SJSA1 (cell line): ENCODE data around the gene ATP6V0A1. TPM values are rescaled to one million over a fixed set of nuclear protein-coding genes. Genes with fewer than 3 reads are reported as not detected.
"Not testable (repeated sequence)": the region's sequence is repeated elsewhere in the genome, so short reads cannot be mapped to it uniquely, and the experiment has no call there.

Experiments
- DNase-seq, 2 experiments: peaks; one replicate each; pipeline ENCODE4 v3.0.0-alpha.2; 2015 to 2020; ENCODE audit warnings: low spot score in 2 of 2, low read depth in 1 of 2
- H3K27ac ChIP-seq: fragments of 250-450 bp; sonication (Bioruptor Pico); 2 replicates; pipeline ENCODE4 v1.5.1; 2020; ENCODE audit warnings: mild to moderate bottlenecking, moderate library complexity
- H3K27me3 ChIP-seq: fragments of 250-450 bp; sonication (Bioruptor Pico); replicated peaks from 2 replicates; pipeline ENCODE4 v1.5.1; 2020; ENCODE audit warnings: mild to moderate bottlenecking, moderate library complexity
- H3K36me3 ChIP-seq: fragments of 250-450 bp; sonication (Bioruptor Pico); 2 replicates; pipeline ENCODE4 v1.5.1; 2020; ENCODE audit warnings: mild to moderate bottlenecking
- H3K4me1 ChIP-seq: fragments of 250-450 bp; sonication (Bioruptor Pico); replicated peaks from 2 replicates; pipeline ENCODE4 v1.6.1; 2021; ENCODE audit warnings: mild to moderate bottlenecking
- H3K4me3 ChIP-seq: fragments of 250-450 bp; sonication (Bioruptor Pico); 2 replicates; pipeline ENCODE4 v1.5.1; 2020; ENCODE audit warnings: mild to moderate bottlenecking
- H3K9me3 ChIP-seq: fragments of 250-450 bp; sonication (Bioruptor Pico); replicated peaks from 2 replicates; pipeline ENCODE4 v1.5.1; 2020; ENCODE audit warnings: mild to moderate bottlenecking
- total RNA-seq: library from RNA; depleted of rRNA; stranded (reverse); fragments of >200 nt; shearing (Covaris generic); gene quantifications from 2 replicates; pipeline ENCODE4 v1.2.3, GENCODE V29; 2014

ATP6V0A1 gene
- total RNA-seq, 1 experiment from 2014 or later, result 14.8 TPM

DNA sequence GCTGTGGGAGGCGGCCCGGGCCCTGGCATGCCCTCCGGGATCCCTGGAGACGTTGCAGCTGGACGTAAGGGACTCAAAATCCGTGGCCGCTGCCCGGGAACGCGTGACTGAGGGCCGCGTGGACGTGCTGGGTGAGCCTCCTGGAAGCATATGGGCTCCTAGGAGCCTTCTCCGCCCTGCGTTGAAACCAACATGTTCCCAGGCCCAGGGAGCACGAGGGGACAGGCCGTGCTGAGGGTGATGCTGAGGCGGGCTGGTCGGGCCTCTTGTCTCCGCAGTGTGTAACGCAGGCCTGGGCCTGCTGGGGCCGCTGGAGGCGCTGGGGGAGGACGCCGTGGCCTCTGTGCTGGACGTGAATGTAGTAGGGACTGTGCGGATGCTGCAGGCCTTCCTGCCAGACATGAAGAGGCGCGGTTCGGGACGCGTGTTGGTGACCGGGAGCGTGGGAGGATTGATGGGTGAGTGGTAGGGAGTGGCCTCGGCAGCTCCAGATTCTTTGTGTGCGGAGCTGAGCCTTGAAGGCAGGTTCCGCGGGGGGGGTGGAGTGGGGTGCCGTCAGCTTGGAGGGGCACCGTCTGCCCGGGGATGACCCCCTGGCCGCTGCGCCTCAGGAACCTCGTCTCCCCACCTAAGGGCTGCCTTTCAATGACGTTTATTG, 94.6 kb downstream of the ATP6V0A1 start:
- DNase-seq, result no peak
- Histone ChIP-seq H3K4me3 (no peak overlapping the region; the same call in 1 of the 2 replicates), H3K4me1 (peaks cover 6% of the 10 kb centered on the region), H3K27me3 (no peaks in the 10 kb centered on the region), H3K9me3 (no peaks in the 10 kb centered on the region), H3K36me3 (peaks cover 6% of the 10 kb centered on the region), H3K27ac (no peak overlapping the region)

DNA sequence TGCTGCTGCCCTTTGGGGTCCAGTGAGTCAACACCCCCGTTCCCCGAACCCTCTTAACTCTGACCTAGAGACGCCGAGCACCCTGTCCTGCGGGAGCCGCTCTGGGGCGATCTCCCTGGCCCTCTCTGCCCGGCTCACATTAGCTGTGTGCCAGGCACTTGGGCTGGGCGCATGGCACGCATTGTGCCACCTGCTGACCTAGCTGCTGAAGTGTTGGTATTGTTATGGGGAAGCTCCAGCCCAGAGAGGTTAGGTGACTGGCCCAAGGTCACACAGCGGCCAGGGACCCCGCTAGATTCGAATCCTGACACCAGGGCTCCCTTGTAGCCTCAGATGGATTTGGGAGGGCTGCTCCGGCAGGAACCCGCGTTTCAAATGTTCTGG, 95.2 kb downstream of the ATP6V0A1 start:
- Histone ChIP-seq H3K27ac (no peak overlapping the region), H3K36me3 (peaks cover 6% of the 10 kb centered on the region)
- no peak for DNase-seq

DNA sequence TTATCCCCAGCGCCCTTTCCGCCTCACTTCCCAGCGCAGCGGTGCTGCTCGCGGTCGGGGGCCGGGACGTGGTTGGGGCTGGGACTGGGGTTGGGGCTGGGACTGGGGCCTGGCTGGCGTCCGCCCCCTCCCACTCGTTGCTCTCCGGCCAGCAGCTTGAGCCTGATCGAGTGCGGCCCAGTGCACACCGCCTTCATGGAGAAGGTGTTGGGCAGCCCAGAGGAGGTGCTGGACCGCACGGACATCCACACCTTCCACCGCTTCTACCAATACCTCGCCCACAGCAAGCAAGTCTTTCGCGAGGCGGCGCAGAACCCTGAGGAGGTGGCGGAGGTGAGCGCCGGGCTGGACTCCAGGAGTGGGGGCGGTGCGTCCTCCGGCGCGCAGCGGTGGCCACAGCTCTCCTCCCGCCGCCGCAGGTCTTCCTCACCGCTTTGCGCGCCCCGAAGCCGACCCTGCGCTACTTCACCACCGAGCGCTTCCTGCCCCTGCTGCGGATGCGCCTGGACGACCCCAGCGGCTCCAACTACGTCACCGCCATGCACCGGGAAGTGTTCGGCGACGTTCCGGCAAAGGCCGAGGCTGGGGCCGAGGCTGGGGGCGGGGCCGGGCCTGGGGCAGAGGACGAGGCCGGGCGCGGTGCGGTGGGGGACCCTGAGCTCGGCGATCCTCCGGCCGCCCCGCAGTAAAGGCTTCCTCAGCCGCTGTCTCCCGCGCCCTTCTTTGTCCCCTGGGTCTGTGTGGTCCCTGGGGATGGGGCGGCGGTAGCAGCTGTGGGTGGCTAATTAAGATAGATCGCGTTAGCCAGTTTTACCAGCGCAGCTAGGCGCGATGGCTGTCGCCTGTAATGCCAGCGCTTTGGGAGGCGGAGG, 95.8 kb downstream of the ATP6V0A1 start:
- peak; percentile 69 to 82 for DNase-seq
- Histone ChIP-seq H3K27ac (peak overlapping the region; percentile 35), H3K9me3 (no peaks in the 10 kb centered on the region), H3K27me3 (no peaks in the 10 kb centered on the region), H3K36me3 (peaks cover 6% of the 10 kb centered on the region), H3K4me3 (peak overlapping the region; percentile 81), H3K4me1 (peaks cover 6% of the 10 kb centered on the region)

More for the DNA sequence above, 95.2 kb downstream of the ATP6V0A1 start:
- Histone ChIP-seq H3K27me3 (no peaks in the 10 kb centered on the region), H3K9me3 (no peaks in the 10 kb centered on the region), H3K4me1 (peaks cover 6% of the 10 kb centered on the region), H3K4me3 (peak overlapping the region; percentile 81)

DNA sequence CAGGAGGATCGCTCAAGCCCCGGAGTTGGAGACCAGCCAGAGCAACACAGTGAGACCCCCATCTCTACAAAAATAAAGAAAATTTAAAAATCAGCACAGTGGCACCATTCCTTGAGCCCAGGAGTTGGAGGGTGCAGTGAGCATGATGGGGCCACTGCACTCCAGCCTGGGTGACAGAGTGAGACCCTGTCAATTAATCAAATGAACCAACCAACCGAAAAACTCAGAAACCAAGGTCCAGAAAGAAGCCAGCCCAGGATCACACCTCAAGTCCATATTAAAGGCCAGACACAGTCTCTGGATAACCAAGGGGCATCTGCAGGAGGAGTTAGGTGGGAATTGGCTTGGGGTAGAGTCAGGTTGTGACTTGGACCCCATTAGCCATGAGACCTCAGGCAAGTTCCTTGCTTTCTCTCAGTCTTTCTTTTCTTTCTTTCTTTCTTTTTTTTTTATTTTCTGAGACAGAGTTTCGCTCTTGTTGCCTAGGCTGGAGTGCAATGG, 96.5 kb downstream of the ATP6V0A1 start:
- no peaks in the 10 kb centered on the region for H3K27me3 ChIP-seq

DNA sequence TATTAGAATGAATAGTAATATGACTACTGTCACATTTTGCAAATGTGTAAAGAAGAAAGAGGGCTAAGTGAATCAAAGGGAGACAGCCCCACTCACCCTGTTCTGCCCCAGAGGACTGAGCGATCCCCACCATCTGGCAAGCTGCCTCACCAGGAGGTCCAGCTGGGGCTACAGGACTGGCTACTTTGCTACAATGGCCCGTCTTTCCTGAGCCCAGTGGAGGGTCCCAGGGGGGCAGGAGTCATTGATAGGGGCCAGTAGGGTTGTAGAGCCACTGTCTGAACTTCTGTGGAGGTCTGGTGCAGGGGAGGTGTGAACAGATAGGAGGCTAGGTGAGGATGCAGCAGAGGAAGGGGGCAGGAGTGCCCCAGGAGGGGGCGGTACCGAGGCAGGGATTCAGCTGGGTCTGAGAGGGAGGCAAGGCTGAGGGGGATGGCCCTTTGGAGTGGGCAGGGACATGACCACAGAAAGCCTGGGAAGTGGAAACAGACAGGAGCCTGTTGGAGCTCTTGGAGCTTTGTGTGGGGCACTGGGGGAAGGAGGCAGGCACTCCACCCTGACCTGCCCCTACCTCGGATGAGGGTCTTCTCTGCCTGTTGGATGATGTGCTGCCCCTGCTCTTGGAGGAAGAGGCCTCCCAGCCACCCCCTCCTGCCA, 97.4 kb downstream of the ATP6V0A1 start:
- DNase-seq, H3K27ac ChIP-seq, H3K36me3 ChIP-seq, H3K9me3 ChIP-seq, H3K27me3 ChIP-seq, H3K4me3 ChIP-seq, H3K4me1 ChIP-seq: not testable (repeated sequence)

More for the DNA sequence above, 96.5 kb downstream of the ATP6V0A1 start:
- Histone ChIP-seq H3K4me1 (peaks cover 6% of the 10 kb centered on the region), H3K4me3 (peak overlapping the region; percentile 81), H3K27ac (peak overlapping the region; percentile 35), H3K9me3 (no peaks in the 10 kb centered on the region), H3K36me3 (peaks cover 6% of the 10 kb centered on the region; the same call in 1 of the 2 replicates)
- DNase-seq, result no peak

DNA sequence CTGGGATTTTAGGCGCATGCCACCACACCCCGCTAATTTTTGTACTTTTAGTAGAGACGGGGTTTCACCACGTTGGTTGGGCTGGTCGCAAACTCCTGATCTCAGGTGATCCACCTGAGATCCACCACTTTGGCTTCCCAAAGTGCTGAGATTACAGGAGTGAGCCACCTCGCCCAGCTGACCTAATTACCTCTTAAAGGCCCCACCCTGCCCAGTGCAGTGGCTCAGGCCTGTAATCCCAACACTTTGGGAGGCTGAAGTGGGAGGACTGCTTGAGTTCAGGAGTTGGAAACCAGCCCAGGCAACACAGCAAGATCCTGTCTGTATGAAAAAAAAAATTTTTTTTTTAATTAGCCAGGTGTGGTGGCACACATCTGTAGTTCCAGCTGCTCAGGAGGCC, 100.4 kb downstream of the ATP6V0A1 start:
- Histone ChIP-seq H3K27me3 (no peaks in the 10 kb centered on the region), H3K36me3 (peaks cover 13% of the 10 kb centered on the region), H3K4me3 (no peak overlapping the region), H3K9me3 (no peaks in the 10 kb centered on the region), H3K4me1 (peaks cover 22% of the 10 kb centered on the region), H3K27ac (no peak overlapping the region)
- no peak for DNase-seq

DNA sequence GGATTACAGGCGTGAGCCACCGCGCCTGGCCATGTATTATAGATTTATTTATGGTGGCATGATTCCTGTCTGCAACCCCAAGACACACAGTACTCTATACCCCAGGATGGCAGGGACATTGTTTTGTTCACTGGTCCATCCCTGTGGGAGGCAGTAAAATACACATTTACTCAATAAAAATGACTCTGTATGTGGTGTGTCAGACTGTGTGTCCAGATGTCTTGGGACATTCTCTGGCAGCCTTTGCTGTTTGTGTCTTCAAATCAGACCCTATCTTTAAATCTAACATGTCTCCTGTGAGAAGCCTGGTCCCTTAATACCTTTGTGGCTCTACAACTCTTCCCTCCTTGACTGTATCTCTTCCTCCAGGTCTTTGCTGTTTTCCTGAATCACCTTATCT, 101.6 kb downstream of the ATP6V0A1 start:
- no peaks in the 10 kb centered on the region for H3K27me3 ChIP-seq
- no peaks in the 10 kb centered on the region for H3K9me3 ChIP-seq
- no peak for DNase-seq

DNA sequence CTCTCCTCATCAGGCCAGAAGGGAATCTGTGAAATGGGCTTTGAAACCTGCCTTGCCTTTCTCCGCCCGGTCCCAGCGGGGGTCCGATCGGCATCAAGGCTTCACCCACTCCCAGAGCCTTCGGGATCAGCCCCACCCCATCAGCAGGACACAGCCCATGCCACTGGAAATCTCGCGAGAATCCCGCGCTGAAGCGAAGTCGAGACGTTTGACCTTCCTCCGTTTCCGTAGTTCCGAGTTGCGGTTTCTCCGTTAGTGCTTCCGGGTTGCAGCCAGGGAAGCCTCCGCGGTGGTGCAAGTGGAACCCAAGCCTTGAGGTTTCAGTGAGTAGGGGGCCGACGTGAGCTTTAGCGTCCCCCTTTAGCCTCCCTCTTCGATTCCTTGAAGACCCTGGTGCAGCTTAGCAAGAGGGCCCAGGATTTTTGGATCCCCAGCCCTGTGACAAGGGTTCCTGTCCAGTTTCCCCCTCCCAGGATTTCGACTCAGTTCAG, 103.3 kb downstream of the ATP6V0A1 start, which contains the start of gene COASY:
Gene COASY, plus strand, starts transcription at position 252 of the 491 bp plus-strand sequence. CDS start 475 bp downstream, outside the sequence.
- H3K4me1 ChIP-seq, result peaks cover 28% of the 10 kb centered on the region
- H3K27ac ChIP-seq, result peak within 1 kb of the TSS; percentile 48
- no peaks in the 10 kb centered on the region for H3K27me3 ChIP-seq
- DNase-seq, result peak; percentile 89 to 97
- no peaks in the 10 kb centered on the region for H3K9me3 ChIP-seq
- H3K4me3 ChIP-seq, result peak within 1 kb of the TSS; percentile 59
- peaks cover 41% of the 10 kb centered on the region for H3K36me3 ChIP-seq

More for the DNA sequence above, 101.6 kb downstream of the ATP6V0A1 start:
- Histone ChIP-seq H3K36me3 (peaks cover 24% of the 10 kb centered on the region), H3K4me1 (peaks cover 22% of the 10 kb centered on the region), H3K4me3 (no peak overlapping the region), H3K27ac (no peak overlapping the region)

DNA sequence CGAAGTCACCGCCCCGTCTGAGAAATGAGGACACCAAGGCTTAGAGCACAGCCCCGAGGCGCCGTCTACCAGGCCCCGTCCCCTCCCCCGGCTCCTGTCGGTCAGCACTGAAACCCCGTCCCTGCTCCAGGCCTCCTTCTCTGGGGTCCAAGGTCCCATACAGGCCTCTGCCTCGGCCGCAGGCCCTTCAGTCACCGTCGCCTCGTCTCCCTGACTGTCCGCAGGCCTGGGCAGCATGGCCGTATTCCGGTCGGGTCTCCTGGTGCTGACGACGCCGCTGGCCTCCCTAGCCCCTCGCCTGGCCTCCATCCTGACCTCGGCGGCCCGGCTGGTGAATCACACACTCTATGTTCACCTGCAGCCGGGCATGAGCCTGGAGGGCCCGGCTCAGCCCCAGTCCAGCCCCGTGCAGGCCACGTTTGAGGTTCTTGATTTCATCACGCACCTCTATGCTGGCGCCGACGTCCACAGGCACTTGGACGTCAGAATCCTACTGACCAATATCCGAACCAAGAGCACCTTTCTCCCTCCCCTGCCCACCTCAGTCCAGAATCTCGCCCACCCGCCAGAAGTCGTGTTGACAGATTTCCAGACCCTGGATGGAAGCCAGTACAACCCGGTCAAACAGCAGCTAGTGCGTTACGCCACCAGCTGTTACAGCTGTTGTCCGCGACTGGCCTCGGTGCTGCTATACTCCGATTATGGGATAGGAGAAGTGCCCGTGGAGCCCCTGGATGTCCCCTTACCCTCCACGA, 103.9 kb downstream of the ATP6V0A1 start:
- no peak for DNase-seq
- H3K27ac ChIP-seq, result peak overlapping the region; percentile 48
- peaks cover 48% of the 10 kb centered on the region for H3K36me3 ChIP-seq
- no peaks in the 10 kb centered on the region for H3K9me3 ChIP-seq
- peaks cover 30% of the 10 kb centered on the region for H3K4me1 ChIP-seq
- no peaks in the 10 kb centered on the region for H3K27me3 ChIP-seq
- H3K4me3 ChIP-seq, result peak overlapping the region; percentile 59

DNA sequence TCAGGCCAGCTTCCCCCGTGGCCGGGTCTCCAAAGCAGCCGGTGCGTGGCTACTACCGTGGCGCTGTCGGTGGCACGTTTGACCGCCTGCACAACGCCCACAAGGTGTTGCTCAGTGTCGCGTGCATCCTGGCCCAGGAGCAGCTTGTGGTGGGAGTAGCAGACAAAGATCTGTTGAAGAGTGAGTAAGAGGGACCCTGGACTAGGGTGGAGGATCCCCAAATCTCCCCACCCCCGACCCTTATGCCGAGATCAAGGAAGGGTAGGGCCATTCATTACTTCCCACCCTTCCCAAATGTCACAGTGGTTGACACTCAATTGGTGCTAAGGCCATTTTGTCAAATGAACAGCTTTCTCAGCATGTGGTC, 104.4 kb downstream of the ATP6V0A1 start:
- peaks cover 35% of the 10 kb centered on the region for H3K4me1 ChIP-seq
- H3K36me3 ChIP-seq, result peaks cover 52% of the 10 kb centered on the region
- no peaks in the 10 kb centered on the region for H3K27me3 ChIP-seq
- H3K4me3 ChIP-seq, result peak overlapping the region; percentile 59
- no peak overlapping the region; the same call in 1 of the 2 replicates for H3K27ac ChIP-seq
- no peak for DNase-seq
- H3K9me3 ChIP-seq, result no peaks in the 10 kb centered on the region

DNA sequence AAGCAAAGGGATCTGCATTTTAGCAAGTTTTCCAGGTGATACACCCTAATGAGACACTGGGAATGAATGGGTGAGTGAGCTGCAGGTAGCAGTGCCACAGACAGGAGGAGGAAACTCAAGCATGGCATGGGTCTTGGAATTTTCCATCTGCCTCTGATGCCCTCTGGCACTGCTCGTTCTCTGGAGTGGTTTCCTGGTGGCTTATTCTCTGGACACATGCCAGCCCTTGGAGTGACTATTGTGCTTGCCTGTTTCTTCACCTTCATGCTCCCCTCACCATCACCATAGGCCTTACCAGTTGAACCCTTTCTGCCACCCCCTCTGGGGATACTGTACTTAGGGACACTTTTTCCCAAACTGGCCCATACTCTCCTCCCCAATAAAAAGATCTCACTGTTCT, 104.9 kb downstream of the ATP6V0A1 start:
- peaks cover 55% of the 10 kb centered on the region for H3K36me3 ChIP-seq
- H3K9me3 ChIP-seq, result no peaks in the 10 kb centered on the region
- peaks cover 35% of the 10 kb centered on the region for H3K4me1 ChIP-seq
- no peak for DNase-seq
- H3K27ac ChIP-seq, result no peak overlapping the region
- no peaks in the 10 kb centered on the region for H3K27me3 ChIP-seq
- H3K4me3 ChIP-seq, result peak overlapping the region; percentile 59

DNA sequence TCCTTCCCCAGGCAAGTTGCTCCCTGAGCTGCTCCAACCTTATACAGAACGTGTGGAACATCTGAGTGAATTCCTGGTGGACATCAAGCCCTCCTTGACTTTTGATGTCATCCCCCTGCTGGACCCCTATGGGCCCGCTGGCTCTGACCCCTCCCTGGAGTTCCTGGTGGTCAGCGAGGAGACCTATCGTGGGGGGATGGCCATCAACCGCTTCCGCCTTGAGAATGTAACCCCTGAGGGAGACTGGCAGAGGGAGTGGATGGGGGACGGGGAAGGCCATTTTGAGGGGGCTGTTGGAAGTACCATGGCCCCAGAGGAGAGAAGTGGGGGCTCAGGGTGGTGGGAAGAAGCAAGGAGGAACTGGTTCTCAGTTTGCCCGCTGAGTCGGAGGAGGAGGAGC, 105.3 kb downstream of the ATP6V0A1 start:
- H3K27me3 ChIP-seq, result no peaks in the 10 kb centered on the region
- no peak for DNase-seq
- H3K36me3 ChIP-seq, result peaks cover 59% of the 10 kb centered on the region
- H3K9me3 ChIP-seq, result no peaks in the 10 kb centered on the region
- H3K27ac ChIP-seq, result no peak overlapping the region
- no peak overlapping the region for H3K4me3 ChIP-seq
- H3K4me1 ChIP-seq, result peaks cover 35% of the 10 kb centered on the region
